Kasumi-1 (cell line): ENCODE results near the gene ASRGL1.
A peak's percentile ranks its signal among the peaks of the same experiment; 100 is the strongest.
"Not testable (repeated sequence)": the region's sequence is repeated elsewhere in the genome, so short reads cannot be mapped to it uniquely, and the experiment has no call there.

Source experiments
- DNase-seq, 2 experiments: peaks; one replicate each; lab custom pipeline; 2025; lab: John Stamatoyannopoulos, UW

Gene ASRGL1

DNA sequence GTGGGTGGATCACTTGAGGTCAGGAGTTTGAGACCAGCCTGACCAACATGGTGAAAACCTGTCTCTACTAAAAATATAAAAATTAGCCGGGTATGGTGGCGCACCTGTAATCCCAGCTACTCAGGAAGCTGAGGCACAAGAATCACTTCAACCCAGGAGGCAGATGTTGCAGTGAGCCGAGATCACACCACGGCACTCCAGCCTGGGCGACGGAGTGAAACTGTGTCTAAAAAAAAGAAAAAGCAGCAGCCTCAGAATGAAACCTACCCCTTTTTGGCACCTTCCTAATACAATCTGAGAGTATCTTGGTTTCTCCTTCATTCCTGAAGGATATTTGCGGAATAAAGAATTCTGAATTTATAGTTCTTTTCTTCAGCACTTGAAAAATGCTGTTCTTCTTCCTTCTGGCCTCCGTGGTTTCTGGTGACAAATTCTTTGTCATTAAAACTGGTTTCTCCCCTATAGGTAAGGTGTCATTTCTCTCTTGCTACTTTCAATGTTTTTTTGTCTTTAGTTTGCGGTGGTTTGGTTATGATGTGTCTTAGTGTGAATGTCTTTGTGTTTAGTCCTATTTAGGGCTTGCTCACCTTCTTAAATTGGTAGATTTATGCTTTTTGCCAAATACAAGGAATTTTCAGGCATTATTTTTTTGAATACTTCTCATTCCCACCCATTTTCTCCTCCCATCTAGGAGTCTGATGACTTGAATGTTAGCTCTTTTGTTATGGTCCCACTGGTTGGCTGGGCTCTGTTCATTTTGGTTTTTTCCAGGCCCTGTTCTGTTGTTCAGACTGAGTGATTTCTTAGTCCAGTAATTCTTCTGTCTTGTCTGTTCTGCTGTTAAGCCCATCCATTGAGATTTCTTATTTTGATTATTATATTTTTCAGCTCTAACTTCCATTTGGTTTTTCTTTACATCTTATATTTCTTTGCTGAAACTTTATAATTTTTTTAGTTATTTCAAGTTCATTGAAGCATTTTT, 15.4 kb downstream of the ASRGL1 start:
- no peak for DNase-seq

DNA sequence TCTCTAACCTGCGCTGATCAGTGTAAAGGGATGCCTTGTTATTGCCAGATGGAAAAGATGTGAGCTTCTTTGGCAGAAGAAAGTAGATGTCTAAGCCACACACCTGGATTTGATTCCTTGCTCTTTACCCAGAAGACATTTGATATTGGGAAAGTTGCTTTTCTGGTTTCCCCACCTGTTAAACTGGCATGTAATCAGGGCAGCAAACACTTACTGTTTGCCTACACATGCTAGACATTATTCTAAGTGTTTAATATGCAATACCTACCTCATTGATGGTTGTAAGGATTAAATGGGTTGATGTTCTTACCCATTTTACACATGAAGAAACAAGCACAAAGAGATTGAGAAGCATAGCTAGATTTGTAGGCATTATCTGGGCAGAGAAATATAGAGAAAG, 16.6 kb downstream of the ASRGL1 start:
- no peak for DNase-seq

DNA sequence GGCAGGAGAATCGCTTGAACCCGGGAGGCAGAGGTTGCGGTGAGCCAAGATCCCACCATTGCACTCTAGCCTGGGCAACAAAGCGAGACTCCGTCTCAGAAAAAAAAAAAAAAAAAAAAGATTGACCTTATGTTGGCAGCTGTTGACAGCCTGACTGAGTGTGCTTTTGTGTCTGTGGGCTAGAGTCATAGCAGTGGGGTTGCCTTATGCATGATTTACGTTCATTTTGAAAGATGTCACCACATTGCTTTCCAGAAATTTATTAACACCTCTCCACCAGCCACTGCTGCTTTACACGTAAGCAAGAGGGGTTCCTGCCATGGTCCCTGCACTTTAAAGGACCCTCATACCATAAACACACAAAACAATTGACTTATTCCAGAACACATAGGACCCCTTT, 21.0 kb downstream of the ASRGL1 start:
- DNase-seq: no peak

DNA sequence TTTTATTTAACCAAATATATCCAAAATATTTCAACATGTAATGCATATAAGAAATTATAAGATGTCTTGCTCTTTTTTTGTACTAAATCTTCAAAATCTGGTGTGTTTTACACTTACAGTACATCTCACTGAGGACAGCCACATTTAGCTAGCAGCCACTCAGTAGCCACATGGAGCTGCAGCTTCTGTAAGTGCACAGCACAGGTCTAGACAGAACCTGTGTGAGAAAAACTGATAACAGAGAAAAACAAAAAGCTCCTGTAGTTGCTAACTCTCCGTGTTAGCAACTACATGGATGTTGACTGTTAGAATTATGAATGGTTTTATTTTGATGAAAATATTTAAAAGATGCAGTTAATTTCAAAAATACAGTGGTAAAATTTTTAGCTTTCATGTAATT, 22.2 kb downstream of the ASRGL1 start:
- DNase-seq: no peak

DNA sequence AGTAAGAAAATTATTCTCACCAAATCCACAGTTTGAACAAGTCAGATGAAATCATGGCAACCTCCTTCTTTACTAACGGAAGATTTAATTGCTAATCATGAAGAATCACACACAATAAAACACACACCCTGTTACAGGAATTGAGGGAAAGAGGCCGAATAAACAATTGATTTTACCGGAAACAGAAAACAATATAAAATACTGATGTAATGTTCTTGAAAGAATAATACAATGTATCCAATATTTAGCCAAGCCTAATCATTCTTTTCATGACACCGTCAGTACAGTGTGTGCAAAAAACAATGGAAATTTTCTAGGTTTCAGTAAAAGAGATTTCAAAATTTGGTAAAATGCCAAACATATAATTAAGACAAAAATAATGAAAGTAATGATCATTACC, 23.4 kb downstream of the ASRGL1 start:
- DNase-seq: no peak

DNA sequence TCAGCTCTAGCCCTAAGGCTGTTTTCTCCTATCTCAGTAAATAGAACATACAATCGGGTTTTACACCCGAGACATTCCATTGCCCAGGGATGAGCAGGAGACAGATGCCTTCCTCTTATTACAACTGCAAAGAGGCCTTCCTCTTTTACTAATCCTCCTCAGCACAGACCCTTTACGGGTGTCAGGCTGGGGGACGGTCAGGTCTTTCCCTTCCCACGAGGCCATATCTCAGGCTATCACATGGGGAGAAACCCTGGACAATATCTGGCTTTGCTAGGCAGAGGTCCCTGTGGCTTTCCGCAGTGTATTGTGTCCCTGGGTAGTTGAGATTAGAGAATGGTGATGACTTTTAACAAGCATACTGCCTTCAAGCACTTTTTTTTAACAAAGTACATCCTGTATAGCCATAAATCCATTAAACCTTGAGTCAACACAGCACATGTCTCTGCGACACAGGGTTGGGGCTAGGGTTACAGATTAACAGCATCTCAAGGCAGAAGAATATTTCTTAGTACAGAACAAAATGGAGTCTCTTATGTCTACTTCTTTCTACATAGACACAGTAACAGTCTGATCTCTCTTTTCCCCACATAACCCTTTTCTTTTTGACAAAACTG, 31.7 kb downstream of the ASRGL1 start:
- peak in 1 of 2 experiments; percentile 10 for DNase-seq

DNA sequence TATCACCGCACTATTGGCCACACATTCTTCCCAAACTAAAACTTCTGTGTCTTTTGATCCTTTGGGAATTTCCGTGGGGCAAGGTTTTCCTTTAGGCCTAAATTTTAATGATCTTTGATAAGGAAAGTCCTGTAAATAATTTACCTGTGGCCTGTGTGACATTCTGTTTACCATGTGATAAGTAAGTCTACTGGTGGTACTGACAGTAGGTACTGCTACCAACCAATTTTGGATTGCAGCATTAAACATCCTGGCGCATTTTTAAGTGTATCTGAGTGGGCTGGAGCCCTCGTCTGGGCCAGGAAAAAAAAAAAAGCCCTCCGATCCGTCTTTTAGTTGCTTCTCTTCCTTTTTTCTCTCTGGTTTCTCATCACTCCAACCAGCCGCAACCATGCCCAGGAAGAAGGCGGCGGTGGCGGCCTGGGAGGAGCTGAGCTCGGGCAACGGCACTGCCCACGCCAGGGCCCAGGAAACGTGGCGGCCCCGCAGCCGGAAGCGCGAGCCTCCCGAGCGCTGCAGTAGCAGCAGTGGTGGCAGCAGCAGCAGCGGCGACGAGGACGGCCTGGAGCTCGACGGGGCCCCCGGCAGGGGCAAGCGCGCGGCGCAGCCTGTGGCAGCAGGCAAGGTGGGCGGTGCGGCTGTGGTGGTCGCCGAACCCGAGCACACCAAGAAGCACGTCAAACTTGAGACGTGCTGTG, 33.6 kb downstream of the ASRGL1 start:
- DNase-seq: peak; percentile 67

DNA sequence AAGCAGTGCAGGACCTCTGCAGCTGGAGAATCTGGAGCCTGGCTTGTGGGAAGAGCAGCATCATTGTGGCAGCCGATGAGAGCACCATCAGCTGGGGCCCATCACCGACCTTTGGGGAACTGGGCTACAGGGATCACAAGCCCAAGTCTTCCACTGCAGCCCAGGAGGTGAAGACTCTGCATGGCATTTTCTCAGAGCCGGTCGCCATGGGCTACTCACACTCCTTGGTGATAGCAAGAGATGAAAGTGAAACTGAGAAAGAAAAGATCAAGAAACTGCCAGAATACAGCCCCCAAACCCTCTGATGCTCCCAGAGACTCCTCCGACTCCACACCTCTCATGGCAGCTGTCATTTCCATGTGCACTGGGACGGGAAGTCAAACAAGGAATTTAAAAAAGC, 35.6 kb downstream of the ASRGL1 start:
- DNase-seq: no peak

DNA sequence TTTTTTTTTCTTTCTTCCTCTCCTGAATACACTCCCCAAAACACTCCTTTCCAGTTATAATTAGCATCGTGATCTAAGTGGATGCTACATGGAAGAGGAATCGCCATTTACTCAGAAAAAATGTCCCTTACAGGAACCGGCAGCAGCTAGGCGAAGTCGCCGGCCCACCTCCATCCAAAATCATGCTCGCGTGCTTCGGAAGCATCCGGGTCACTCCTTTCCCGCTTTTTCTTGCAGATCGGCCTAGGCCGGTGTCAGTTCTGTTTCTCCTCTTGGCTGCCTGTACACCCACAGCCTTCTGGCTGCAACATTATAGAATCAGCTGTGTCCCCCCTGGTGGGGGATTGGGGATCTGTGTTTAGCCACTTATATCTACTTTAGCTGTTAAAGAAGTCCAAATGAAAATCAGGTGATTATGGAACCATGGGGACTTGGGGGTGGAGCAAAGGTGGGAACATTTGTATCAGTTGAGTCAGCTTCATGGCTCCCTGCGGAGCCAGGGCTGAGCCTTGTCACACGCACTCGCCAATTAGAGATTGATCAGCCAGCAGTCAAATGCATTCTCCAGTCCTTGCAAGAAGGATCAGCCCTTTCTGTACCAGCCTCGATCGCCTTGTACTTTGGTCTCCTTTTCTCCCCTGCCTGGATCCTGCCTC, 36.3 kb downstream of the ASRGL1 start:
- no peak for DNase-seq

DNA sequence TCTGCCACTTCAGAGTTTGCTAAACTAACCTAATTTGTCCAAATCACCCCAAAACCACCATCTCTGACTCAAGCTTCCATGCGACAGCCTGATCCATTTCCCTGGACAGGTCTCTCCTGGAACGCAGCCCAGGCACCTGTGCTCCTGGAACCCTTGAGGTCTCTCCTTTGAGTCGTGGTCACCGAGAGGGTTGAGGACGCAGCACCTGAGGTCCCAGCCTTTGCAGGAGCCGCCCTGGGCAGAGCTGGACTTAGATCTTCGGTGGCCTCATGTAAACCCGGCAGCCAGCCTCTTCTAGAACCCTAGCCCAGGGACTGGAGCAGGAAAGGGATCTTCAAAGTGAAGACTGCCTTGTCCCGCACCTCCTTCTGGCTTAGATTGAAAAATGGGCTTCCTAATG, 37.6 kb downstream of the ASRGL1 start:
- no peak for DNase-seq

DNA sequence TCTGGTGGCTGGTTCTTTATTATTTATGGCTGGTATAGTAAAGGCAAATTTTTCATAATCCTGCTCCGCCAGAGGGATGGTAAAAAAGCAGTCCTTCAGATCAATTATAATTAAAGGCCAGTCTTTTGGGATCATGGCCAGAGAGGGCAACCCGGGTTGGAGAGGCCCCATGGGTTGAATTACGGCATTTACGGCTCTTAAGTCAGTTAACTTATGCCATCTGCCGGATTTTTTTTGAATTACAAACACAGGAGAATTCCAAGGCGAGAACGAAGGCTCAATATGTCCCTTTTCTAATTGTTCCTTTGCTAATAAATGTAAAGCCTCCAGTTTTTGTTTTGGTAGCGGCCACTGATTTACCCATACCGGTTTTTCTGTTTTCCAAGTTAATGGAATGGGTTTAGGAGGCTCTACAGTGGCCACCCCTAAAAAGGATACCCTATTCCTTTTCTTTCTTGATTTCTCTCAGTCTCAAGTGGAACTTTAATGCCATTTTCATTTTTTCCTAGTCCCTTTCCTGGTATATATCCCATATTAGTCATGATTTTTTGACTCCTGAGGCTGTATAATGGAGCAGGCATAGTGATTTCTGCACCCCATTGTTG, 41.3 kb downstream of the ASRGL1 start:
- peak; percentile 54 to 56 for DNase-seq

DNA sequence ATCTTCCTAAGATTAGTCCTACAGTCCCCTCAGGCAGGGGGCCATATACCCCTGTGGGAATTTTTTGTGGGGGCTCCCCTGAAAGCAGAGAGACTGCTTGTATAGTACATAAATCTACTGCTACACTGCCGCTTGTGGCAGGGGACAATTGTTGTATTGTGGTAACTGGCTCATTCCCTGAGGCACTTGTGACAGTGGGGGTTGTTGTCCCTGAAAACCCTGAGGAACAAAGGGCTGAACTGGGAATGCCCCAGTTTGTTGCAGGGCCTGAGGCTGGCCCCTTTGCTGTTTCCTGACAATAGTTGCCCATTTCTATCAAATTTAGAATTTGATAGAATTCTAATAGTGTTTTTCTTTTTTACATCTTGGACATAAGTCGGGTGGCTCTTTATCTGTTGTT, 42.3 kb downstream of the ASRGL1 start:
- DNase-seq: not testable (repeated sequence)

DNA sequence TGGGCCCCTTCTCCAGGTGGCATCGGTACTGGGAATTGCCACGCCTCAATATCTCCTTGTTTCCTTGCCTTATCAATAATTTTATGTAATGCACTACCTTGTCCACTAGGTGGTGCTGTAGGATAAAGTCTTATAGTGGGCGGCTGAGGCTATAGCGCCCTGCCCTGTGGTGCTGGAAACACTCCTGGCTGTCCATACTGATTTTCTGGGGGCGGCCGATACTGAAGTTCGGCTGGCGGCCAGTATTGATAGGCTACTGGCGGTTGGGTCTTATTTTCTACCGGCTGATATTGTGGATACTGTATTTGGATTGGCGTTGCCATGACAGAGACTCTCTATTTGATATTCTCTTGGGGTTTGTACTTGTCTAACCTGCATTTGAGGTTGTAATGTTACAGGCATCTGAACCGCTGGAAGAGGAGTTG, 43.6 kb downstream of the ASRGL1 start:
- DNase-seq: peak; percentile 52 to 65

DNA sequence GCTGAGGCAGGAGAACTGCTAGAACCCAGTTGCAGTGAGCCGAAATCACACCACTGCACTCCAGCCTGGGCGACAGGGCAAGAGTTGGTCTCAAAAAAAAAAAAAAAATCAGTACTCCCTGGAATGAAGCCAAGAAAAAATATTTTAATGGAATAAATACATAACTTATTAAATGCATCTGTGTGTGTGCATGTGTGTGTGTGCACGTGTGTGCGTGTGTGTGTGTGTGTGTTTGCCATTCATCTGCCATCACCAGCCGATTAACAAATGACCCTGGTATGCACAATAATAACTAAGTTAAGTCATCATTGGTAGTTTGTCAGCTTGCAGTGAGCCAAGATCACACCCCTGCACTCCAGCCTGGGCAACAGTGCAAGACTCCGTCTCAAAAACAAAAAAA, 46.6 kb downstream of the ASRGL1 start:
- no peak for DNase-seq

DNA sequence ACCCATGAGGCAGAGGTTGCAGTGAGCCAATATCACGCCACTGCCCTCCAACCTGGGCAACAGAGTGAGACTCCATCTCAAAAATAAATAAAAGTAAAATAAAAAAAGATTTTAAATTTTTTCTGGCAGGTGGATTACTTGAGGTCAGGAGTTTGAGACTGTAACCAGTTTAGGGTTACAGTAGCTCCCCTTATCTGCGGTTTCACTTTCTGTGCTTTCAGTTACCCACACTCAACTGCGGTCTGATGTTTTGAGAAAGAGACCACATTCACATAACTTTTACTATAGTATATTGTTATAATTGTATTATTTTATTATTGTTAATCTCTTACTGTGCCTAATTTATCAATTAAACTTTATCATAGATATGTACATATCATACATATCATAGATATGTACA, 48.8 kb downstream of the ASRGL1 start:
- DNase-seq: not testable (repeated sequence)

DNA sequence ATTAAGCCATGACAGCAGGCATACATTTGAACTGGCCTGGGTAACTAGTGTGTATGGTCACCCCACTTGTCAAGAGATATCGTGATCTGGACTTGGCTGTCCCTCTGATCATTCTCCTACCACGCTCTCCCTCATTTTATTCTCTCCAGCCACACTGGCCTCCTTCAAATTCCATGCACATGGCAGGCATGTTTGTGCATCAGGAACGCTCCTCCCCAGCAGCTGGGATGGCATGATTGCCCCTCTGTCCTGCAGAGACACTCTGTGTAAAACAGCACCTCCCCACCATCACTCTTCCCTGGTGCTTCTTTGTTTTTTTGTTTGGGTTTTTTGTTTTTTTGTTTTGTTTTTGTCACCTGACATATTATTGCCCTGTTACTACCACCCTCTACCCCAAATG, 50.1 kb downstream of the ASRGL1 start:
- no peak for DNase-seq

DNA sequence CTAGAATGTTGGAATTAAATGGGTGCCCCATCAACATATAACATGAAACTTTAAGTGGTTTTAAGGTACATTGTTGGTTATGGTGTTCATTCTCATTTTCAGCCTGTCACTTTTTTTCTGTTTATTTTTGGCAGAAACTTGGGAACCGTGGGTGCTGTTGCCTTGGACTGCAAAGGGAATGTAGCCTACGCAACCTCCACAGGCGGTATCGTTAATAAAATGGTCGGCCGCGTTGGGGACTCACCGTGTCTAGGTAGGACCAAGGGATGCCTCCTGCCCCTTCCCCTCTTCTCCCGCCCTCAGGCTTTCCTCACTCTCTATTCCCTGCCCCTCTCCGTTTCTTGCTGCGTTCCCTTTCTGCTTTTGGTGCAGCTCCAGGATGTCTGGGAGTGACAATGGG, 51.8 kb downstream of the ASRGL1 start:
- no peak for DNase-seq

DNA sequence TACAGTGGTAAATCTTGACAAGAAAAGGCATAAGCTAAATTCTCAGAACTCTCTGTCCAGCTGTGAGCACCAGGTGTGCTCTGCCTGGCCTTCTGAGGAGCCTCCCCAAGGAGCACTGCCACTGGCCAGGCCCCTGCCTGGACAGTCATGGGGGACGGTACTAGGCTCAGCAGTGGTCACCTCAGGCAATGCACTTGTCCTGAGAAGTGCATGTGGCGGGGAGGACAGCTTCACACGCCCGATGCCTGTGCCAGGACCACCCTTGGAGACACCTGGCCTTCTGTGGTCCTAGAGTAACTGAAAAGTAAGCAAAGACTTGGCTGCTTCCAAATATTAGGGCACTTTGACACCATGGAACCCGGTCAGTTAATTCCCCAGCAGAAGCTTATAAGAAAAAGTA, 53.0 kb downstream of the ASRGL1 start:
- DNase-seq: no peak

DNA sequence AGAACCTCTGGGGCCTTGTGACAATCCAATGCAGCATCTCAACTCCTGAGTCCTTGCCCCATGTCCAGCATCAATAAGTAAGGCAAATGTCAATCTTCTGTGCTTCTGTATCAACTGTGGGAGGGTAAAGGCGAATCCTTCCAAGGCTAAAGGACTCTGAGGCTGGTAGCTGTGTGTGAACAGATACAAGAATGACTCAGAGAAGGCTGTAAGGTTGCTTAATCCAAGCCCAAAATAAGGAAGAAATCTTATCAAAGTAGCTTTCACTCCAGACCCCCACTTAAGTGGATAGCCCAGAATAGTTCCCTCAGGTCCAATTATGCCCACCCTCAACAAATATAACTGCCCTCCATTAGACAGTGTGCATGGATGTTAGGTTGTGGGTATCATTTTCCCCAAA, 53.5 kb downstream of the ASRGL1 start:
- no peak for DNase-seq

DNA sequence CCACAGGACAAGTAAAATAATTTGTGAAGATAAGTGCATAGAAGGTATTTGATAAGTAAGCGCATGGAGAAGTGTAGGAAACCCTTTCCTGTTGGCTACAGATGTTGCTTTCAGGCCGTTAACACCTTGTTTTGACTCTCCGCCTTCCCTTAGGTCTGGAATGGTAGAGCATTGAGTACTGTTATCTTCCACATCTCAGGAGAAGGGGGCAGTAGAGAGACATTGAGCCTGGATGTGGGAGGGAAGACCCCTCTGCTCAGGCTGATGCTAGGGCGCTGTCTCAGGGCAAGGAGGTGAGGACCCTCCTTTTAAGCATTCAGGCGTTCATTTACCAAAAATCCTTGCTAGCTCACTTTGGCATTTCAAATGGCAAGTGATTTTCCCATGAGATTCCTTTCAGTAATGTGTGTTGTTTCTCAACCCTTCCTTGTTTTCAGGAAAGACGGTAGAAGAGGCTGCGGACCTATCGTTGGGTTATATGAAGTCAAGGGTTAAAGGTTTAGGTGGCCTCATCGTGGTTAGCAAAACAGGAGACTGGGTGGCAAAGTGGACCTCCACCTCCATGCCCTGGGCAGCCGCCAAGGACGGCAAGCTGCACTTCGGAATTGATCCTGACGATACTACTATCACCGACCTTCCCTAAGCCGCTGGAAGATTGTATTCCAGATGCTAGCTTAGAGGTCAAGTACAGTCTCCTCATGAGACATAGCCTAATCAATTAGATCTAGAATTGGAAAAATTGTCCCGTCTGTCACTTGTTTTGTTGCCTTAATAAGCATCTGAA, 54.6 kb downstream of the ASRGL1 start:
- no peak for DNase-seq

DNA sequence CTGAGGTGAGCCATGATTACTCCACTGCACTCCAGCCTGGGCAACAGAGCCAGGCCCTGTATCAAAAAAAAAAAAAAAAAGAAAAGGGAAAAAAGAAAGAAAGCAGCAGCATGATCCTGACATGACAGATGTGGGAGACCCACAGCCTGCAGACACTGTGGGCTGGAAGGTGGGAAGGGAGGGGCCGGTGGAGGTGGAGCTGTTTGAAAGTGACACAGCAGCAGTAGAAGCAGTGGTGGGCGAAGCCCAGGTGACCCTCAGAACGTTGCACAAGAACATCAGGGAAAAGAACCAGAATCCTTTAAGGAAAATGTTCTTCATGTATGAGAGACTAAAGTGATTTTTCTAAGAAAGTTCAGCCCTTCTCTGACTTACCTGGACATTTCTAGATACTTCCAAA, 55.3 kb downstream of the ASRGL1 start:
- no peak for DNase-seq
